ENCODE measurements around the gene FXYD4. TPM values are rescaled to one million over a fixed set of nuclear protein-coding genes. Genes with fewer than 3 reads are reported as not detected.

Gene FXYD4
- total and polyA plus RNA-seq, 2 experiments from 2014 or later = not detected

DNA sequence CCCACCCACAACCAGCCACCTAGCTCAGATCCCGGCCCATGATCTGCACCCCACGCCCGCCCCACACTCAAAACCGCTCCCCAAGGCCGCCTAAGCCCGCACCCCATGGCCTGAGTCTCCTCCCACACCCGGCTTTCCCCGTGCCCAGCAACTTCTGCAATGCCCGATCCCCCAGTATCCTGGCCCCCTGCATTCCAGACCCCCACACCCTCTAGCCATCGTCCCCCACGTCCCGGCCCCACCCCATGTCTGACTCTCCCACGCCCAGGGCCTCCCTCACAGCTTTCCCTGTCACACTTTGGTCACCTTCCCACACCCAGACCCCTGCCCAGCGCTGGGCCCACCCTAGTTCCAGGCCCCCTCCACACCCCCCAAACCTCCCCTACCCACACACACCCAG lies 20.1 kb upstream of the FXYD4 start:
- Histone ChIP-seq H3K27ac (no peak overlapping the region), H3K9ac (no peak overlapping the region)
- no peak for TF ChIP-seq EZH2 (IDR thresholded peaks at IDR 0.05; ENCODE audit: insufficient read depth, poor library complexity, severe bottlenecking)
- no peak for TF ChIP-seq EZH2phosphoT487 (IDR thresholded peaks at IDR 0.05; ENCODE audit: insufficient read depth, low read depth)

DNA sequence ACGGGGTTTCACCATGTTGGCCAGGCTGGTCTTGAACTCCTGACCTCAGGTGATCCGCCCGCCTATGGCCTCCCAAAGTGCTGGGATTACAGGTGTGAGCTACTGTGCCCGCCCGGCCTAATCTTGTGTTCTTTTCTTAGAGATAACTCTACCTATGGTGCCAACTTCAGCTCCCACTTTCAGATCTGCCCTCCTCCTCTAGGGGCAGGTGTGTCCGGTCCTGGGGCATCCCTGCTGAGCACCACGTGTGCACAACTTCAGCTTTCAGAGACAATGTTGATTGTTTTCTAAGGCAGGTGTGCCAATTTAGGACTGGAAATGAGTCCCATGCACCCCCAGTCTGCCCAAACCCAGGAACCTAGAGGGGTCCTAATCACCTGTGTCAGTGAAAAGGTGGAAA lies 18.5 kb upstream of the FXYD4 start:
- H3F3A ChIP-seq (ENCODE audit: insufficient read depth) = 0 out of 2 replicates have a peak, but pooled peaks cover 6% of the 10 kb centered on the region
- H2AFZ ChIP-seq = no peak overlapping the region
- no peaks in the 10 kb centered on the region for H3K79me2 ChIP-seq (ENCODE audit: insufficient read depth)
- H3K27ac ChIP-seq = no peak overlapping the region
- H3K4me3 ChIP-seq = no peak overlapping the region
- H3K27me3 ChIP-seq (replicated peaks; ENCODE audit: insufficient read depth) = peaks cover 5% of the 10 kb centered on the region
- no peaks in the 10 kb centered on the region for H3K9me2 ChIP-seq (ENCODE audit: insufficient read depth)
- peaks cover 9% of the 10 kb centered on the region; the same call in 1 of the 2 replicates for H3K4me1 ChIP-seq (ENCODE audit: insufficient read depth)
- H3K4me2 ChIP-seq (ENCODE audit: unreplicated experiment) = no peak overlapping the region
- H3K36me3 ChIP-seq (ENCODE audit: low read depth) = no peaks in the 10 kb centered on the region
- 62 to 63% methylated on average over 6 to 7 of the region's 7 CpGs for WGBS, 2 experiments (ENCODE audit: low coverage in 1 of 2, low lambda C conversion rate in 2 of 2, missing lambda C conversion rate in 2 of 2)
- in situ Hi-C loops (cut with MboI) = no loop called here
- H4K20me1 ChIP-seq (ENCODE audit: insufficient read depth) = no peaks in the 10 kb centered on the region
- no peaks in the 10 kb centered on the region for H3K9me3 ChIP-seq (ENCODE audit: low read depth)
- DNase-seq = no peak
- no peak overlapping the region for H3K9ac ChIP-seq
- TF ChIP-seq EZH2 (IDR thresholded peaks at IDR 0.05; ENCODE audit: insufficient read depth, poor library complexity, severe bottlenecking) (no peak), EZH2phosphoT487 (IDR thresholded peaks at IDR 0.05; ENCODE audit: insufficient read depth, low read depth) (no peak)

More for the DNA sequence above, 20.1 kb upstream of the FXYD4 start:
- 67% methylated on average over 14 of the region's 14 CpGs; no CpG with 5 or more reads in 1 of the 2 experiments for WGBS, 2 experiments (ENCODE audit: low coverage in 1 of 2, low lambda C conversion rate in 2 of 2, missing lambda C conversion rate in 2 of 2)
- Histone ChIP-seq H3K9me3 (ENCODE audit: low read depth) (no peaks in the 10 kb centered on the region), H3K4me1 (ENCODE audit: insufficient read depth) (peaks cover 8% of the 10 kb centered on the region; the same call in 1 of the 2 replicates), H3K9me2 (ENCODE audit: insufficient read depth) (no peaks in the 10 kb centered on the region), H3K79me2 (ENCODE audit: insufficient read depth) (no peaks in the 10 kb centered on the region), H3K4me2 (ENCODE audit: unreplicated experiment) (no peak overlapping the region), H3K4me3 (no peak overlapping the region), H3F3A (ENCODE audit: insufficient read depth) (0 out of 2 replicates have a peak, but pooled peaks cover 5% of the 10 kb centered on the region), H4K20me1 (ENCODE audit: insufficient read depth) (no peaks in the 10 kb centered on the region), H2AFZ (no peak overlapping the region), H3K36me3 (ENCODE audit: low read depth) (no peaks in the 10 kb centered on the region), H3K27me3 (replicated peaks; ENCODE audit: insufficient read depth) (peaks cover 5% of the 10 kb centered on the region)
- no peak for DNase-seq
- in situ Hi-C loops (cut with MboI) = no loop called here

DNA sequence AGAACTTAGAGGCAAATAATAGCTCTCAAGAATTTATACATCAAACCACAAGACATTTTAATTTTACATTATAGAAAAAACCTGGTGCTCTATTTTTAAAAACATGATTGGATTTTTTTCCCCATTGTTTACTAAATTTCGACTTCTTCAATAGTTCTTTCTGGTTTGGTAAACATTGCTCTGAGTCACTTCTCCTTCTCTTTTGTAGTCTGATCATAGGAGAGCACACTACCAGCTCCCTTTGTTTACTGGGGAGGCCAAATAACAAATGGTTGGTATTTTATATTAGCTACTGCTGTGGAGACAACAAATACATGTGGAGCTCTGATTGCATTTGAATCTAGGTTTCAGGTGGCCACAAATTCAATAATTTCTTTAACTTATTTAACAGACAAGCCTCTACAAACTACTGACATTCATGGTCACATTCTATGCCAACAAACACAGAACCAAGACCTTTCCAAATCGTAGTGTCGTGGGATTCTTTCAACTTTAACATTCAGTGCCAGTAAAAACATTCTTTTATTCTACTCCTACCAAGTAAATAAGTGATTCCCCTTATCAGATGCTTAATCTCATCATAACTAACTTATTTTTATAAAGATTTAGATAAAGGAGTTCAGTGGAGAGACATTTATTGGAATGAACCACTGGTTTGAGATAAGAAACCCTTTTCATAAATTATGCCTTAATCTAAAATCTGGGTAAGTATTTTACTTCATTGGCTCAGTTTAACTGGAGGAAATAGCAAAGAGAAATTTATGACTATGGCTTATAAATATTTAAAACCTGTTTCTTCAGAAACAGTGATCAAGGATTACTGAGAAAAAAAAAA lies 17.7 kb upstream of the FXYD4 start:
- WGBS, 2 experiments (ENCODE audit: low coverage in 1 of 2, low lambda C conversion rate in 2 of 2, missing lambda C conversion rate in 2 of 2) = 29 to 46% methylated on average over 3 of the region's 3 CpGs
- Histone ChIP-seq H2AFZ (no peak overlapping the region), H3K9me3 (ENCODE audit: low read depth) (no peaks in the 10 kb centered on the region), H3K9ac (no peak overlapping the region), H4K20me1 (ENCODE audit: insufficient read depth) (no peaks in the 10 kb centered on the region), H3K79me2 (ENCODE audit: insufficient read depth) (no peaks in the 10 kb centered on the region), H3K27me3 (replicated peaks; ENCODE audit: insufficient read depth) (peaks cover 5% of the 10 kb centered on the region), H3K4me2 (ENCODE audit: unreplicated experiment) (no peak overlapping the region), H3K27ac (no peak overlapping the region), H3K4me1 (ENCODE audit: insufficient read depth) (peaks cover 9% of the 10 kb centered on the region; the same call in 1 of the 2 replicates), H3F3A (ENCODE audit: insufficient read depth) (0 out of 2 replicates have a peak, but pooled peaks cover 6% of the 10 kb centered on the region), H3K36me3 (ENCODE audit: low read depth) (no peaks in the 10 kb centered on the region), H3K4me3 (no peak overlapping the region), H3K9me2 (ENCODE audit: insufficient read depth) (no peaks in the 10 kb centered on the region)
- TF ChIP-seq EZH2phosphoT487 (IDR thresholded peaks at IDR 0.05; ENCODE audit: insufficient read depth, low read depth) = no peak
- no peak for TF ChIP-seq EZH2 (IDR thresholded peaks at IDR 0.05; ENCODE audit: insufficient read depth, poor library complexity, severe bottlenecking)
- in situ Hi-C loops (cut with MboI) = no loop called here
- DNase-seq = no peak

DNA sequence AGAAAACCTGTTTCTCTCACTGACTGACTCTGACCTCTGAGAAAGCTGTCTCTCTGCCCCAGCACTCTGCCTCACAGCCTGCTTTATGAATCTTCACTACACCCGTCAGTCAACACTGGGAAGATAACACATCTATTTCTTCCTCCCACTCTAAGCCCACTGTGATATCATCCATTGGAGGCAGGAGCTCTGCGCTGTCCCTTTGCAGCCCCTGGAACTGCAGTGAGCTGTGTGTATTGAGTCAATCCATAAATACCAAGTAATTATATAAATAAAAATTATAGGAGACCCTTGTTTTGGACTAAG lies 17.2 kb upstream of the FXYD4 start:
- Histone ChIP-seq H3F3A (ENCODE audit: insufficient read depth) (0 out of 2 replicates have a peak, but pooled peaks cover 6% of the 10 kb centered on the region), H3K9ac (no peak overlapping the region), H3K9me2 (ENCODE audit: insufficient read depth) (no peaks in the 10 kb centered on the region), H3K27me3 (replicated peaks; ENCODE audit: insufficient read depth) (peaks cover 5% of the 10 kb centered on the region), H3K4me1 (ENCODE audit: insufficient read depth) (peaks cover 9% of the 10 kb centered on the region; the same call in 1 of the 2 replicates), H4K20me1 (ENCODE audit: insufficient read depth) (no peaks in the 10 kb centered on the region), H3K4me3 (no peak overlapping the region), H3K79me2 (ENCODE audit: insufficient read depth) (no peaks in the 10 kb centered on the region), H3K36me3 (ENCODE audit: low read depth) (no peaks in the 10 kb centered on the region), H3K4me2 (ENCODE audit: unreplicated experiment) (no peak overlapping the region), H2AFZ (no peak overlapping the region), H3K27ac (no peak overlapping the region), H3K9me3 (ENCODE audit: low read depth) (no peaks in the 10 kb centered on the region)
- in situ Hi-C loops (cut with MboI) = no loop called here
- no peak for DNase-seq
- WGBS, 2 experiments (ENCODE audit: low coverage in 1 of 2, low lambda C conversion rate in 2 of 2, missing lambda C conversion rate in 2 of 2) = 75 to 82% methylated on average over 2 of the region's 2 CpGs
- no peak for TF ChIP-seq EZH2phosphoT487 (IDR thresholded peaks at IDR 0.05; ENCODE audit: insufficient read depth, low read depth)

Data from GM23248 (cell line).